ENCODE results near the gene ZNF492. TPM values are rescaled to one million over a fixed set of nuclear protein-coding genes. Genes with fewer than 3 reads are reported as not detected.

ZNF492 gene
- total RNA-seq, 1 experiment from 2014 or later: not detected

- H3K9me3 ChIP-seq (ENCODE audit: low read depth, low read length, poor library complexity, severe bottlenecking): peaks cover 56% of the 10 kb centered on the region
- intact Hi-C loops (cut with micrococcal nuclease; ENCODE audit: unreplicated experiment): no loop called here
- H3K36me3 ChIP-seq (ENCODE audit: insufficient read depth, low read length, poor library complexity, severe bottlenecking): no peaks in the 10 kb centered on the region
- no peak overlapping the region for H3K4me3 ChIP-seq (ENCODE audit: low read depth, low read length, poor library complexity, severe bottlenecking)
- ChIA-PET POLR2A (ENCODE audit: low non-redundant PET) (no interaction called here), CTCF (no interaction called here)
- BruUV-seq (replicated peaks): no TSS peak
- TF ChIP-seq EZH2 (IDR thresholded peaks at IDR 0.05; ENCODE audit: borderline replicate concordance, low read depth, low read length, poor library complexity, severe bottlenecking) (no peak), CTCF (conservative IDR thresholded peaks at IDR 0.05; ENCODE audit: low read depth, low read length) (no peak)
- H3K27ac ChIP-seq (ENCODE audit: low read depth, low read length, poor library complexity, severe bottlenecking): no peak overlapping the region
- no peak for DNase-seq (ENCODE audit: low spot score)
- H3K4me1 ChIP-seq (ENCODE audit: insufficient read depth, low read length, poor library complexity, severe bottlenecking): no peaks in the 10 kb centered on the region
- no peaks in the 10 kb centered on the region for H3K27me3 ChIP-seq (replicated peaks; ENCODE audit: insufficient read depth, low read depth, low read length, poor library complexity)
Observed at GRCh38 chr19:22600690-22601648, 33.2 kb upstream of the ZNF492 start.

- intact Hi-C loops (cut with micrococcal nuclease; ENCODE audit: unreplicated experiment): no loop called here
- BruUV-seq (replicated peaks): no TSS peak
- no peaks in the 10 kb centered on the region for H3K27me3 ChIP-seq (replicated peaks; ENCODE audit: insufficient read depth, low read depth, low read length, poor library complexity)
Observed at GRCh38 chr19:22601906-22602630, 32.1 kb upstream of the ZNF492 start.

More at GRCh38 chr19:22601906-22602630, 32.1 kb upstream of the ZNF492 start:
- Histone ChIP-seq H3K27ac (ENCODE audit: low read depth, low read length, poor library complexity, severe bottlenecking) (no peak overlapping the region), H3K9me3 (ENCODE audit: low read depth, low read length, poor library complexity, severe bottlenecking) (peaks cover 55% of the 10 kb centered on the region), H3K4me1 (ENCODE audit: insufficient read depth, low read length, poor library complexity, severe bottlenecking) (no peaks in the 10 kb centered on the region), H3K36me3 (ENCODE audit: insufficient read depth, low read length, poor library complexity, severe bottlenecking) (no peaks in the 10 kb centered on the region), H3K4me3 (ENCODE audit: low read depth, low read length, poor library complexity, severe bottlenecking) (no peak overlapping the region)
- DNase-seq (ENCODE audit: low spot score): no peak
- TF ChIP-seq CTCF (conservative IDR thresholded peaks at IDR 0.05; ENCODE audit: low read depth, low read length) (no peak), EZH2 (IDR thresholded peaks at IDR 0.05; ENCODE audit: borderline replicate concordance, low read depth, low read length, poor library complexity, severe bottlenecking) (no peak)
- ChIA-PET CTCF (no interaction called here), POLR2A (ENCODE audit: low non-redundant PET) (no interaction called here)
